ENCODE results near the gene NNMT. TPM values are rescaled to one million over a fixed set of nuclear protein-coding genes. Genes with fewer than 3 reads are reported as not detected.
A peak's percentile ranks its signal among the peaks of the same experiment; 100 is the strongest.

Gene NNMT
- total and polyA plus RNA-seq, 10 donors: 131 to 324 (median 229) TPM

GRCh38 chr11:114283422-114283821 is 12.8 kb upstream of the NNMT start:
- H3K9me3 ChIP-seq: no peaks in the 10 kb centered on the region
- H3K27ac ChIP-seq: peak overlapping the region; percentile 6 to 68 (median 44)
- peaks cover 0 to 39% (median 8%) of the 10 kb centered on the region in 6 donors for H3K4me1 ChIP-seq
- peaks cover 0 to 9% (median 0%) of the 10 kb centered on the region in 7 donors for H3K27me3 ChIP-seq (replicated peaks in 1 of 7)
- no peaks in the 10 kb centered on the region for H3K36me3 ChIP-seq
- no peak for DNase-seq
- WGBS, 5 donors: 69 to 80% (median 77%) methylated on average over 3 of the region's 3 CpGs
- no peak for TF ChIP-seq POLR2AphosphoS5 (IDR thresholded peaks at IDR 0.05)
- TF ChIP-seq, protein P1, sequence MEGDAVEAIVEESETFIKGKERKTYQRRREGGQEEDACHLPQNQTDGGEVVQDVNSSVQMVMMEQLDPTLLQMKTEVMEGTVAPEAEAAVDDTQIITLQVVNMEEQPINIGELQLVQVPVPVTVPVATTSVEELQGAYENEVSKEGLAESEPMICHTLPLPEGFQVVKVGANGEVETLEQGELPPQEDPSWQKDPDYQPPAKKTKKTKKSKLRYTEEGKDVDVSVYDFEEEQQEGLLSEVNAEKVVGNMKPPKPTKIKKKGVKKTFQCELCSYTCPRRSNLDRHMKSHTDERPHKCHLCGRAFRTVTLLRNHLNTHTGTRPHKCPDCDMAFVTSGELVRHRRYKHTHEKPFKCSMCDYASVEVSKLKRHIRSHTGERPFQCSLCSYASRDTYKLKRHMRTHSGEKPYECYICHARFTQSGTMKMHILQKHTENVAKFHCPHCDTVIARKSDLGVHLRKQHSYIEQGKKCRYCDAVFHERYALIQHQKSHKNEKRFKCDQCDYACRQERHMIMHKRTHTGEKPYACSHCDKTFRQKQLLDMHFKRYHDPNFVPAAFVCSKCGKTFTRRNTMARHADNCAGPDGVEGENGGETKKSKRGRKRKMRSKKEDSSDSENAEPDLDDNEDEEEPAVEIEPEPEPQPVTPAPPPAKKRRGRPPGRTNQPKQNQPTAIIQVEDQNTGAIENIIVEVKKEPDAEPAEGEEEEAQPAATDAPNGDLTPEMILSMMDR (IDR thresholded peaks at IDR 0.05 in 8 of 11, conservative IDR thresholded peaks at IDR 0.05 in 3 of 11): no peak
- TF ChIP-seq POLR2A (IDR thresholded peaks at IDR 0.05): no peak
- H3K4me3 ChIP-seq: no peak overlapping the region
- intact Hi-C loops (cut with DNase I; ENCODE audit: low total_unique reads): no loop called here

GRCh38 chr11:114284021-114284420 is 12.2 kb upstream of the NNMT start:
- TF ChIP-seq POLR2AphosphoS5 (IDR thresholded peaks at IDR 0.05) (peak in 2 of 3 donors; percentile 33 to 59), POLR2A (IDR thresholded peaks at IDR 0.05) (no peak)
- TF ChIP-seq, protein P1 (IDR thresholded peaks at IDR 0.05 in 8 of 11, conservative IDR thresholded peaks at IDR 0.05 in 3 of 11): no peak
- H3K27me3 ChIP-seq (replicated peaks in 1 of 7): peaks cover 0 to 9% (median 0%) of the 10 kb centered on the region in 7 donors
- DNase-seq: peak; percentile 78
- intact Hi-C loops (cut with DNase I; ENCODE audit: low total_unique reads): no loop called here
- 35 to 61% (median 53%) methylated on average over 2 of the region's 2 CpGs for WGBS, 5 donors
- peaks cover 0 to 39% (median 8%) of the 10 kb centered on the region in 6 donors for H3K4me1 ChIP-seq
- no peak overlapping the region for H3K4me3 ChIP-seq
- no peaks in the 10 kb centered on the region for H3K36me3 ChIP-seq
- peak overlapping the region; percentile 6 to 68 (median 44) for H3K27ac ChIP-seq
- H3K9me3 ChIP-seq: no peaks in the 10 kb centered on the region

DNA sequence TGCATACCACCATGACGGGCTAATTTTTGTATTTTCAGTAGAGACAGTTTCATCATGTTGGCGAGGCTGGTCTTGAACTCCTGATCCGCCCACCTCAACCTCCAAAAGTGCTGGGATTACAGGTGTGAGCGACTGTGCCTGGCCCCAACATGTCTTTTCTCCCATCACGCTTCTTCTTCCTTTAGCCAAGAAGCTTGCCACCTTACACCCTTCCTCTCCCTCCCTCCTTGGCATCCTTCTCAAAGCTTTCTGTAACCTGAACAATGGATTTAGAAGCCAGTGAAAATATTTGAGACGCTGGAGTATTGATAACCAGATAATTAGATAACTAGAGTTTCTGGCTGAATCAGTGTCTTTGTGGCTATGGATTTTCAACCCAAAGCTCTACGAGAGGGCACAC is 11.3 kb upstream of the NNMT start:
- peaks cover 0 to 9% (median 0%) of the 10 kb centered on the region in 7 donors for H3K27me3 ChIP-seq (replicated peaks in 1 of 7)
- peak overlapping the region in 1 of 8 donors; percentile 53 for H3K27ac ChIP-seq
- 93 to 95% (median 94%) methylated on average over 7 of the region's 7 CpGs for WGBS, 5 donors
- H3K36me3 ChIP-seq: no peaks in the 10 kb centered on the region
- intact Hi-C loops (cut with DNase I; ENCODE audit: low total_unique reads): no loop called here
- no peak overlapping the region for H3K4me3 ChIP-seq
- no peaks in the 10 kb centered on the region for H3K9me3 ChIP-seq
- peaks cover 0 to 48% (median 8%) of the 10 kb centered on the region in 6 donors for H3K4me1 ChIP-seq
- DNase-seq: no peak
- TF ChIP-seq, protein P1 (IDR thresholded peaks at IDR 0.05 in 8 of 11, conservative IDR thresholded peaks at IDR 0.05 in 3 of 11): no peak
- TF ChIP-seq POLR2AphosphoS5 (IDR thresholded peaks at IDR 0.05) (no peak), POLR2A (IDR thresholded peaks at IDR 0.05) (no peak)

DNA sequence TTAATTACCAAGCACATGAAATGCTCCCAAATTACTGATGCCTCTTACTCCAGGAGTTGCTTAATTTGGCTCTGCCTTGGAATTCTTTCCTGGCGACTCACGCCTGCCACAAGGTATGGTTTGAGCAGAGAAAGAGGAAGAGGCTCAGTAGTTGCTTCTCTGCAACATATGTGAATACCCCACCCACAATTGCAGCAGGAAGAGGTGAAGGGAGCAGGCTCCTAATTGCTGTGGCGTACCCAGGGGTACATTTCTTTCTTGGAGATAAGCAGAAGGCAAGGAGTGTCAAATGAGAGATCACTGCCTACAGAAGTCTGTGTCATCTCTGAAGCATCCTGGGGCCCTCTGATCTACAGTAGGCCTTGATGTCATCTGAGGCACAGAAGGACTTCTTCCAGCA is 10.6 kb upstream of the NNMT start:
- Histone ChIP-seq H3K27me3 (replicated peaks in 1 of 7) (peaks cover 0 to 5% (median 0%) of the 10 kb centered on the region in 7 donors), H3K4me1 (peaks cover 0 to 44% (median 6%) of the 10 kb centered on the region in 6 donors), H3K4me3 (no peak overlapping the region), H3K9me3 (no peaks in the 10 kb centered on the region), H3K36me3 (no peaks in the 10 kb centered on the region), H3K27ac (no peak overlapping the region)
- WGBS, 5 donors: 57 to 85% (median 73%) methylated on average over 3 of the region's 3 CpGs
- TF ChIP-seq POLR2AphosphoS5 (IDR thresholded peaks at IDR 0.05): no peak
- TF ChIP-seq, protein P1 (IDR thresholded peaks at IDR 0.05 in 8 of 11, conservative IDR thresholded peaks at IDR 0.05 in 3 of 11): no peak
- no peak for TF ChIP-seq POLR2A (IDR thresholded peaks at IDR 0.05)
- intact Hi-C loops (cut with DNase I; ENCODE audit: low total_unique reads): no loop called here
- no peak for DNase-seq

Measured in spleen (tissue), 11 donors.